HepG2 (cell line): ENCODE data around the gene KCNK15. TPM values are rescaled to one million over a fixed set of nuclear protein-coding genes. Genes with fewer than 3 reads are reported as not detected.

Source experiments
- CBFB ChIP-seq: sonication (generic); formaldehyde crosslinking; IDR thresholded peaks from 2 replicates; pipeline ENCODE4 v1.4.0; 2020; ENCODE audit warnings: missing genetic modification reagents
- CBX1 ChIP-seq: IDR thresholded peaks from one replicate; pipeline ENCODE4 v1.6.1; 2016; ENCODE audit warnings: antibody characterized with exemption, low read depth
- CBX2 ChIP-seq, 2 experiments: fragments of 200-600 bp in 1 of 2; sonication (generic); formaldehyde crosslinking in 1 of 2; IDR thresholded peaks; 2 replicates each; pipeline versions ENCODE4 v1.7.0 to v1.8.1; 2018 to 2022; ENCODE audit warnings: low read depth in 2 of 2, low read length in 1 of 2, mild to moderate bottlenecking in 1 of 2, missing genetic modification reagents in 1 of 2
- HOMEZ ChIP-seq: IDR thresholded peaks from 2 replicates; pipeline ENCODE4 v1.6.1; 2016; ENCODE audit warnings: low read depth
- KAT8 ChIP-seq: IDR thresholded peaks from 2 replicates; pipeline ENCODE4 v1.6.1; 2016; ENCODE audit warnings: missing genetic modification reagents, missing compliant biosample characterization
- KDM3A ChIP-seq: IDR thresholded peaks from 2 replicates; pipeline ENCODE4 v1.6.1; 2018; ENCODE audit warnings: low read depth, missing compliant biosample characterization
- TCF7L2 ChIP-seq: IDR thresholded peaks from 2 replicates; pipeline ENCODE4 v1.6.1; 2011; ENCODE audit warnings: mild to moderate bottlenecking, low read depth, low read length, moderate library complexity
- ZBTB3 ChIP-seq: sonication (generic); formaldehyde crosslinking; IDR thresholded peaks from 2 replicates; pipeline ENCODE4 v1.4.0; 2020; ENCODE audit warnings: low read depth, mild to moderate bottlenecking, moderate library complexity, missing genetic modification reagents, borderline replicate concordance
- ZBTB49 ChIP-seq: sonication (generic); formaldehyde crosslinking; IDR thresholded peaks from 2 replicates; pipeline ENCODE4 v1.4.0; 2020; ENCODE audit warnings: missing genetic modification reagents, borderline replicate concordance
- ZNF160 ChIP-seq: sonication (generic); formaldehyde crosslinking; IDR thresholded peaks from 2 replicates; pipeline ENCODE4 v1.8.0; 2022; ENCODE audit warnings: mild to moderate bottlenecking, inconsistent platforms, missing genetic modification reagents
- ZNF235 ChIP-seq: sonication (generic); formaldehyde crosslinking; IDR thresholded peaks from 2 replicates; pipeline ENCODE4 v1.8.1; 2023; ENCODE audit warnings: mild to moderate bottlenecking, missing genetic modification reagents, borderline replicate concordance
- ZNF326 ChIP-seq: sonication (generic); formaldehyde crosslinking; IDR thresholded peaks from 2 replicates; pipeline ENCODE4 v1.4.0; 2020; ENCODE audit warnings: missing genetic modification reagents, borderline replicate concordance
- ZNF432 ChIP-seq: sonication (generic); formaldehyde crosslinking; IDR thresholded peaks from 2 replicates; pipeline ENCODE4 v1.5.0; 2020; ENCODE audit warnings: missing genetic modification reagents, mild to moderate bottlenecking, borderline replicate concordance
- ZNF761 ChIP-seq: sonication (generic); formaldehyde crosslinking; conservative IDR thresholded peaks from 2 replicates; pipeline ENCODE4 v1.4.0; 2020; ENCODE audit warnings: mild to moderate bottlenecking, missing genetic modification reagents
- polyA plus RNA-seq, 8 experiments: library from polyadenylated mRNA; depleted of rRNA in 3 of 8; stranded (reverse) in 7 of 8; unstranded in 1 of 8; fragments of >200 nt; fragmentation: Illumina TruSeq in 4 of 8; extraction: Trizol in 4 of 8; gene quantifications; 2 replicates each; pipeline versions ENCODE4 v1.2.1 to v1.2.3, GENCODE V29; 2011 to 2016; ENCODE audit warnings: low read depth in 4 of 8, missing spikeins in 1 of 8, mixed read lengths in 1 of 8; ENCODE audit not compliant: insufficient read depth in 1 of 8
- total RNA-seq, 5 experiments: library from RNA; depleted of rRNA; stranded (reverse); fragments of >200 nt; fragmentation: Illumina TruSeq; extraction: Trizol; gene quantifications; 2 replicates each; pipeline ENCODE4 v1.2.3, GENCODE V29; 2016; ENCODE audit warnings: low read depth in 1 of 5
- TF ChIP-seq, protein P1 (sequence below): sonication (generic); formaldehyde crosslinking; IDR thresholded peaks from 2 replicates; pipeline ENCODE4 v1.9.0; 2021; ENCODE audit warnings: mild to moderate bottlenecking, missing genetic modification reagents
- TF ChIP-seq, protein P2 (sequence below): sonication (generic); formaldehyde crosslinking; IDR thresholded peaks from 2 replicates; pipeline ENCODE4 v1.9.0; 2021; ENCODE audit warnings: missing genetic modification reagents, borderline replicate concordance

The KCNK15 gene
- total and polyA plus RNA-seq, 2 of the 13 experiments (the other 11 are each of a cell fraction or from before 2014, with no cell fraction given): 0.03 TPM; not detected in 1

- TF ChIP-seq ZBTB49 (CRISPR knock-in tag): peak; percentile 98
- no peak for TF ChIP-seq CBX1
- no peak; the same call in 1 of the 2 replicates for TF ChIP-seq KDM3A
- TF ChIP-seq HOMEZ (CRISPR knock-in tag): peak; percentile 33; the same call in 1 of the 2 replicates
- TF ChIP-seq TCF7L2: no peak
- TF ChIP-seq ZNF160 (CRISPR knock-in tag): peak; percentile 78; the same call in 1 of the 2 replicates
- TF ChIP-seq ZBTB3: no peak
- TF ChIP-seq, protein P1, sequence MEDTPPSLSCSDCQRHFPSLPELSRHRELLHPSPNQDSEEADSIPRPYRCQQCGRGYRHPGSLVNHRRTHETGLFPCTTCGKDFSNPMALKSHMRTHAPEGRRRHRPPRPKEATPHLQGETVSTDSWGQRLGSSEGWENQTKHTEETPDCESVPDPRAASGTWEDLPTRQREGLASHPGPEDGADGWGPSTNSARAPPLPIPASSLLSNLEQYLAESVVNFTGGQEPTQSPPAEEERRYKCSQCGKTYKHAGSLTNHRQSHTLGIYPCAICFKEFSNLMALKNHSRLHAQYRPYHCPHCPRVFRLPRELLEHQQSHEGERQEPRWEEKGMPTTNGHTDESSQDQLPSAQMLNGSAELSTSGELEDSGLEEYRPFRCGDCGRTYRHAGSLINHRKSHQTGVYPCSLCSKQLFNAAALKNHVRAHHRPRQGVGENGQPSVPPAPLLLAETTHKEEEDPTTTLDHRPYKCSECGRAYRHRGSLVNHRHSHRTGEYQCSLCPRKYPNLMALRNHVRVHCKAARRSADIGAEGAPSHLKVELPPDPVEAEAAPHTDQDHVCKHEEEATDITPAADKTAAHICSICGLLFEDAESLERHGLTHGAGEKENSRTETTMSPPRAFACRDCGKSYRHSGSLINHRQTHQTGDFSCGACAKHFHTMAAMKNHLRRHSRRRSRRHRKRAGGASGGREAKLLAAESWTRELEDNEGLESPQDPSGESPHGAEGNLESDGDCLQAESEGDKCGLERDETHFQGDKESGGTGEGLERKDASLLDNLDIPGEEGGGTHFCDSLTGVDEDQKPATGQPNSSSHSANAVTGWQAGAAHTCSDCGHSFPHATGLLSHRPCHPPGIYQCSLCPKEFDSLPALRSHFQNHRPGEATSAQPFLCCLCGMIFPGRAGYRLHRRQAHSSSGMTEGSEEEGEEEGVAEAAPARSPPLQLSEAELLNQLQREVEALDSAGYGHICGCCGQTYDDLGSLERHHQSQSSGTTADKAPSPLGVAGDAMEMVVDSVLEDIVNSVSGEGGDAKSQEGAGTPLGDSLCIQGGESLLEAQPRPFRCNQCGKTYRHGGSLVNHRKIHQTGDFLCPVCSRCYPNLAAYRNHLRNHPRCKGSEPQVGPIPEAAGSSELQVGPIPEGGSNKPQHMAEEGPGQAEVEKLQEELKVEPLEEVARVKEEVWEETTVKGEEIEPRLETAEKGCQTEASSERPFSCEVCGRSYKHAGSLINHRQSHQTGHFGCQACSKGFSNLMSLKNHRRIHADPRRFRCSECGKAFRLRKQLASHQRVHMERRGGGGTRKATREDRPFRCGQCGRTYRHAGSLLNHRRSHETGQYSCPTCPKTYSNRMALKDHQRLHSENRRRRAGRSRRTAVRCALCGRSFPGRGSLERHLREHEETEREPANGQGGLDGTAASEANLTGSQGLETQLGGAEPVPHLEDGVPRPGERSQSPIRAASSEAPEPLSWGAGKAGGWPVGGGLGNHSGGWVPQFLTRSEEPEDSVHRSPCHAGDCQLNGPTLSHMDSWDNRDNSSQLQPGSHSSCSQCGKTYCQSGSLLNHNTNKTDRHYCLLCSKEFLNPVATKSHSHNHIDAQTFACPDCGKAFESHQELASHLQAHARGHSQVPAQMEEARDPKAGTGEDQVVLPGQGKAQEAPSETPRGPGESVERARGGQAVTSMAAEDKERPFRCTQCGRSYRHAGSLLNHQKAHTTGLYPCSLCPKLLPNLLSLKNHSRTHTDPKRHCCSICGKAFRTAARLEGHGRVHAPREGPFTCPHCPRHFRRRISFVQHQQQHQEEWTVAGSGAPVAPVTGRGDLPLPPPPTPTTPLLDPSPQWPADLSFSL (CRISPR knock-in tag): no peak
- TF ChIP-seq ZNF432 (CRISPR knock-in tag): no peak
- no peak for TF ChIP-seq ZNF761 (CRISPR knock-in tag)
- TF ChIP-seq CBFB (CRISPR knock-in tag): no peak
- TF ChIP-seq ZNF235 (CRISPR knock-in tag): 0 out of 2 replicates have a peak, but pooled peaks have one; percentile 37
- no peak for TF ChIP-seq ZNF326 (CRISPR knock-in tag)
- no peak for TF ChIP-seq CBX2 (IDR thresholded peaks at IDR 0.05; ENCODE audit: low read depth, low read length)
- TF ChIP-seq CBX2 (CRISPR knock-in tag; IDR thresholded peaks at IDR 0.05; ENCODE audit: low read depth): no peak
- TF ChIP-seq KAT8 (CRISPR knock-in tag): peak; percentile 73; the same call in 1 of the 2 replicates
- TF ChIP-seq, protein P2, sequence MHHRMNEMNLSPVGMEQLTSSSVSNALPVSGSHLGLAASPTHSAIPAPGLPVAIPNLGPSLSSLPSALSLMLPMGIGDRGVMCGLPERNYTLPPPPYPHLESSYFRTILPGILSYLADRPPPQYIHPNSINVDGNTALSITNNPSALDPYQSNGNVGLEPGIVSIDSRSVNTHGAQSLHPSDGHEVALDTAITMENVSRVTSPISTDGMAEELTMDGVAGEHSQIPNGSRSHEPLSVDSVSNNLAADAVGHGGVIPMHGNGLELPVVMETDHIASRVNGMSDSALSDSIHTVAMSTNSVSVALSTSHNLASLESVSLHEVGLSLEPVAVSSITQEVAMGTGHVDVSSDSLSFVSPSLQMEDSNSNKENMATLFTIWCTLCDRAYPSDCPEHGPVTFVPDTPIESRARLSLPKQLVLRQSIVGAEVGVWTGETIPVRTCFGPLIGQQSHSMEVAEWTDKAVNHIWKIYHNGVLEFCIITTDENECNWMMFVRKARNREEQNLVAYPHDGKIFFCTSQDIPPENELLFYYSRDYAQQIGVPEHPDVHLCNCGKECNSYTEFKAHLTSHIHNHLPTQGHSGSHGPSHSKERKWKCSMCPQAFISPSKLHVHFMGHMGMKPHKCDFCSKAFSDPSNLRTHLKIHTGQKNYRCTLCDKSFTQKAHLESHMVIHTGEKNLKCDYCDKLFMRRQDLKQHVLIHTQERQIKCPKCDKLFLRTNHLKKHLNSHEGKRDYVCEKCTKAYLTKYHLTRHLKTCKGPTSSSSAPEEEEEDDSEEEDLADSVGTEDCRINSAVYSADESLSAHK: peak; percentile 91; the same call in 1 of the 2 replicates
These were observed 34.6 kb downstream of the KCNK15 start (continued) for GRCh38 chr20:44780226-44780625.
